ENCODE data around the gene MAGEA12.
"Not testable (repeated sequence)": the region's sequence is repeated elsewhere in the genome, so short reads cannot be mapped to it uniquely, and the experiment has no call there.

Gene MAGEA12, protein sequence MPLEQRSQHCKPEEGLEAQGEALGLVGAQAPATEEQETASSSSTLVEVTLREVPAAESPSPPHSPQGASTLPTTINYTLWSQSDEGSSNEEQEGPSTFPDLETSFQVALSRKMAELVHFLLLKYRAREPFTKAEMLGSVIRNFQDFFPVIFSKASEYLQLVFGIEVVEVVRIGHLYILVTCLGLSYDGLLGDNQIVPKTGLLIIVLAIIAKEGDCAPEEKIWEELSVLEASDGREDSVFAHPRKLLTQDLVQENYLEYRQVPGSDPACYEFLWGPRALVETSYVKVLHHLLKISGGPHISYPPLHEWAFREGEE

DNA sequence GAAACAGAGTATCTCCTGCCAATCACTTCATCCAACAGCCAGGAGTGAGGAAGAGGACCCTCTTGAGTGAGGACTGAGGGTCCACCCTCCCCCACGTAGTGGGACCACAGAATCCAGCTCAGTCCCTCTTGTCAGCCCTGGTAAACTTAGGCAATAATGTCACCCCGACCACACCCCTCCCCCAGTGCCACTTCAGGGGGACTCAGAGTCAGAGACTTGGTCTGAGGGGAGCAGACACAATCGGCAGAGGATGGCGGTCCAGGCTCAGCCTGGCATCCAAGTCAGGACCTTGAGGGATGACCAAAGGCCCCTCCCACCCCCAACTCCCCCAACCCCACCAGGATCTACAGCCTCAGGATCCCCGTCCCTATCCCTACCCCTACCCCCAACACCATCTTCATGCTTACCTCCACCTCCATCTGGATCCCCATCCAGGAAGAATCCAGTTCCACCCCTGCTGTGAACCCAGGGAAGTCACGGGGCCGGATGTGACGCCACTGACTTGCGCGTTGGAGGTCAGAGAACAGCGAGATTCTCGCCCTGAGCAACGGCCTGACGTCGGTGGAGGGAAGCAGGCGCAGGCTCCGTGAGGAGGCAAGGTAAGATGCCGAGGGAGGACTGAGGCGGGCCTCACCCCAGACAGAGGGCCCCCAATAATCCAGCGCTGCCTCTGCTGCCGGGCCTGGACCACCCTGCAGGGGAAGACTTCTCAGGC, at the start of gene MAGEA12, which contains the start of gene CSAG1:
Gene MAGEA12 (plus strand): TSS at position 497 of the 715 bp plus-strand sequence. CDS start 2,405 bp downstream, outside the sequence.
Gene CSAG1 (minus strand): TSS at position 461 of the 715 bp plus-strand sequence. CDS start 1,261 bp downstream, outside the sequence.
- peak; percentile 67 for DNase-seq

DNA sequence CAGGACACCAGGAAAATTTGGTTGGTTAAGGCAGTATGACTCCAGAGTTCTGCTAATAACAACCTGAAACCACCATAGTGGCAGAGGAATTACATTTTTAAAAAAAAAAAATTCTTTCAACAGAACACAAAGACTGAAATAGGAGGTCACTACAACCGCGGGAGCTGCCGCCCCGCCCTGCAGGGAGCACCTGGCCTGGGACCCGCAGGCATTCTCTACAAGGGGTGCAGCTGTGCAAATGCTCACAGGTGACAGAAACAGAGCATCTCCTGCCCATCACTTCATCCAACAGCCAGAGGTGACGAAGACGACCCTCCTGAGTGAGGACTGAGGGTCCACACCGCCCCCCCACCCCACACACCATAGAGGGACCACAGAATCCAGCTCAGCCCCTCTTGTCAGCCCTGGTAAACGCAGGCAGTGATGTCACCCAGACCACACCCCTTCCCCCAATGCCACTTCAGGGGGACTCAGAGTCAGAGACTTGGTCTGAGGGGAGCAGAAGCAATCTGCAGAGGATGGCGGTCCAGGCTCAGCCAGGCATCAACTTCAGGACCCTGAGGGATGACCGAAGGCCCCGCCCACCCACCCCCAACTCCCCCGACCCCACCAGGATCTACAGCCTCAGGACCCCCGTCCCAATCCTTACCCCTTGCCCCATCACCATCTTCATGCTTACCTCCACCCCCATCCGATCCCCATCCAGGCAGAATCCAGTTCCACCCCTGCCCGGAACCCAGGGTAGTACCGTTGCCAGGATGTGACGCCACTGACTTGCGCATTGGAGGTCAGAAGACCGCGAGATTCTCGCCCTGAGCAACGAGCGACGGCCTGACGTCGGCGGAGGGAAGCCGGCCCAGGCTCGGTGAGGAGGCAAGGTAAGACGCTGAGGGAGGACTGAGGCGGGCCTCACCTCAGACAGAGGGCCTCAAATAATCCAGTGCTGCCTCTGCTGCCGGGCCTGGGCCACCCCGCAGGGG, 35.3 kb upstream of the MAGEA12 start, which contains the start of gene MAGEA3:
Gene MAGEA3 (plus strand): TSS at position 843 of the 980 bp plus-strand sequence. CDS start 2,039 bp downstream, outside the sequence.
- not testable (repeated sequence) for DNase-seq

DNA sequence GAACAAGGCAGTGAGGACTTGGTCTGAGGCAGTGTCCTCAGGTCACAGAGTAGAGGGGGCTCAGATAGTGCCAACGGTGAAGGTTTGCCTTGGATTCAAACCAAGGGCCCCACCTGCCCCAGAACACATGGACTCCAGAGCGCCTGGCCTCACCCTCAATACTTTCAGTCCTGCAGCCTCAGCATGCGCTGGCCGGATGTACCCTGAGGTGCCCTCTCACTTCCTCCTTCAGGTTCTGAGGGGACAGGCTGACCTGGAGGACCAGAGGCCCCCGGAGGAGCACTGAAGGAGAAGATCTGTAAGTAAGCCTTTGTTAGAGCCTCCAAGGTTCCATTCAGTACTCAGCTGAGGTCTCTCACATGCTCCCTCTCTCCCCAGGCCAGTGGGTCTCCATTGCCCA, 33.2 kb upstream of the MAGEA12 start:
- not testable (repeated sequence) for DNase-seq

DNA sequence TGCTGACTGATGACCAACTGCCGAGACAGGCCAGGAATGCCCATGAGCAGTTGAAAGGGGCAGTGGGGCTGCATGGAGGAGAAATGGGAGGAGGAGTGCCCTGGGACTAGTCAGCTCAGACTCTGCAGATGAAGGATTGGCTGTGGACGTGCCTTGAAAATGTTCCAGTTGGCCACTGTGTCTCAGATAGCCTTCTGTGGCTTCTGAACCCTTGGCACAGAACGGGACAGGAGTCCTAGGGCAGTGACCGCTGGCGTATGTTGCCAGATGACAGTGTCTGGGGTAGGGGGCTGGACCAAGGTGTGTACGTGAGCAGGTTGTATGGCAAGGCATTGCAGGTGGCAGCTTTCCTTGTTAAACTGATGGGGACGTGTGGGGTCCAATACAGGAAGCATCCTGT, 27.1 kb upstream of the MAGEA12 start:
- not testable (repeated sequence) for DNase-seq

DNA sequence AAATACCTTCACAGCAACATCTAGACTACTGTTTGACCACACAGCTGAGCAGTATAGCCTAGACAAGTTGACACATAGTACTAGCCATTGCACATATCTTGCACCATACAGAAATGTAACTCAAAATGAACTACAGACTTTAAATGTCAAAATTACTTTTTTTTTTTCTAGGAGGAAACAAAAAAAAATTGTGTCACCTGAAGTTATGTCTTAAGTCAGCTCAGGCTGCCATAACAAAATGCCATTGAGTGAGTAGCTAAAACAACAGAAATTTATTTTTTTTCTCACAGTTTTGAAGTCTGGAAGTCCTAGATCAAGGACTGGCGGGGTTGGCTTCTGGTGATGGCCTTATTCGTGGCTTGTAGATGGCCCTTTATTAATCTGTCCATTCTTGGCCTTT, 24.4 kb upstream of the MAGEA12 start, which contains the start of gene CSAG2:
Gene CSAG2 (minus strand): TSS at position 101 of the 400 bp plus-strand sequence. CDS start 161 bp downstream, outside the sequence.
- DNase-seq, result not testable (repeated sequence)

DNA sequence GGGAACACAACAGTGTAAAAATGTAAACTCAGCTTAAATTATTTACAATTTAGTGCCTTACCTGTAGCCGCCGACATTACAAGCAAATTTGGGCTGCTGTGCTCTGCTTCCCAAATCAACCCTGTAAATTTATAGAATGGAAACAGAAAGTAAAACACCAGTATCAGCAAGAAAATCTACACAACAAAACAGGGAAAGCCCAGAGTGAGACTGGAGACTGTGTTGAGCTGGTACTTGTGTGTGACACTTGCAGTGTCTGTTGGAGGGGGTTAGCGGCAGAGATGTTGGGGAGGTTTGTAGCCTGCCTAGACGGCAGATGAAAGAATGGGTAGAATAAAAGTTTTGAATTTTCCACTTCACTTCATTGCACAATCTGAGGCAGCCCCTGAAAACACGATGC, 20.4 kb upstream of the MAGEA12 start:
- not testable (repeated sequence) for DNase-seq

DNA sequence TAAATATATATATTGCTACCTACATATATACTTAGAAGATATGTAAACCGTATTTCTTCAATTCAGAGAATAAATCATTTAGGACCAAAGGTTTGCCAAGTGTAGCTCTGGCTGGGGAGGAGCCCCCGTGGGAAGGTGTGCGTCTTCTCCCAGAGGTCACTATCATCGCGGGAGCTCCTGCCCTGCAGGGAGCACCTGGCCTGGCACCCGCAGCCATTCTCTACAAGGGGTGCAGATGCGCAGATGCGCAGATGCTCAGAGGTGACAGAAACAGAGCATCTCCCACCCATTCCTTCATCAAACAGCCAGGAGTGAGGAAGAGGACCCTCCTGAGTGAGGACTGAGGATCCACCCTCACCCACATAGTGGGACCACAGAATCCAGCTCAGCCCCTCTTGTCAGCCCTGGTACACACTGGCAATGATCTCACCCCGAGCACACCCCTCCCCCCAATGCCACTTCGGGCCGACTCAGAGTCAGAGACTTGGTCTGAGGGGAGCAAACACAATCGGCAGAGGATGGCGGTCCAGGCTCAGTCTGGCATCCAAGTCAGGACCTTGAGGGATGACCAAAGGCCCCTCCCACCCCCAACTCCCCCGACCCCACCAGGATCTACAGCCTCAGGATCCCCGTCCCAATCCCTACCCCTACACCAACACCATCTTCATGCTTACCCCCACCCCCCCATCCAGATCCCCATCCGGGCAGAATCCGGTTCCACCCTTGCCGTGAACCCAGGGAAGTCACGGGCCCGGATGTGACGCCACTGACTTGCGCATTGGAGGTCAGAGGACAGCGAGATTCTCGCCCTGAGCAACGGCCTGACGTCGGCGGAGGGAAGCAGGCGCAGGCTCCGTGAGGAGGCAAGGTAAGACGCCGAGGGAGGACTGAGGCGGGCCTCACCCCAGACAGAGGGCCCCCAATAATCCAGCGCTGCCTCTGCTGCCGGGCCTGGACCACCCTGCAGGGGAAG, 19.5 kb upstream of the MAGEA12 start, which contains the start of gene MAGEA2B:
Gene MAGEA2B (plus strand): TSS at position 814 of the 973 bp plus-strand sequence. CDS start 2,479 bp downstream, outside the sequence.
- DNase-seq, result not testable (repeated sequence)

DNA sequence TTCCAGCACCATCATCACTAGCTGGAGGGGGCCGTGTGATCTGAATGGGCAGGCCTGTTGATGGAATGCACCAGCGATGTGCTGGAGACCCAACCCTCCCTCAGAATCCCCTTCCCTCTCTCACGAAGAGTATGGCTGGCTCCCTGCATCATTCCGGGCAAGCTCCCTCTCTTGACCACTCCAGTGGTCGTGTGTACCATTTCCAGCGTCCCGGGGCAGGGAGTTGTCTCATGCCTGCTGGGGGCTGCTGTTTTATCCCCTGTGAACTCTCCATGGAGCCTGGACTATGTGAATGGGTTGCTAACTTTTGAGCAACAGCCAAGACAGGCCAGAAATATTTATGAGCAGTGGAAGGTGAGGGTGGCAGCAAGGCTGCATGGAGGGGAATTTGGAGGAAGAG, 8.1 kb upstream of the MAGEA12 start:
- DNase-seq, result no peak

DNA sequence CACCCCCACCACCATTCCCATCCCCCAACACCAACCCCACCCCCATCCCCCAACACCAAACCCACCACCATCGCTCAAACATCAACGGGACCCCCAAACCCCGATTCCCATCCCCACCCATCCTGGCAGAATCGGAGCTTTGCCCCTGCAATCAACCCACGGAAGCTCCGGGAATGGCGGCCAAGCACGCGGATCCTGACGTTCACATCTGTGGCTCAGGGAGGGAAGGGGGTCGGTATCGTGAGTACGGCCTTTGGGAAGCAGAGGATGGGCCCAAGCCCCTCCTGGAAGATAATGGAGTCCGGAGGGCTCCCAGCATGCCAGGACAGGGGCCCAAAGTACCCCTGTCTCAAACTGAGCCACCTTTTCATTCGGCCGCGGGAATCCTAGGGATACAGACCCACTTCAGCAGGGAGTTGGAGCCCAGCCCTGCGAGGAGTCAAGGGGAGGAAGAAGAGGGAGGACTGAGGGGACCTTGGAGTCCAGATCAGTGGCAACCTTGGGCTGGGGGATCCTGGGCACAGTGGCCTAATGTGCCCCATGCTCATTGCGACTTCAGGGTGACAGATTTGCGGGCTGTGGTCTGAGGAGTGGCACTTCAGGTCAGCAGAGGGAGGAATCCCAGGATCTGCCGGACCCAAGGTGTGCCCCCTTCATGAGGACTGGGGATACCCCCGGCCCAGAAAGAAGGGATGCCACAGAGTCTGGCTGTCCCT, 744 bp downstream of the MAGEA12 start:
- not testable (repeated sequence) for DNase-seq

DNA sequence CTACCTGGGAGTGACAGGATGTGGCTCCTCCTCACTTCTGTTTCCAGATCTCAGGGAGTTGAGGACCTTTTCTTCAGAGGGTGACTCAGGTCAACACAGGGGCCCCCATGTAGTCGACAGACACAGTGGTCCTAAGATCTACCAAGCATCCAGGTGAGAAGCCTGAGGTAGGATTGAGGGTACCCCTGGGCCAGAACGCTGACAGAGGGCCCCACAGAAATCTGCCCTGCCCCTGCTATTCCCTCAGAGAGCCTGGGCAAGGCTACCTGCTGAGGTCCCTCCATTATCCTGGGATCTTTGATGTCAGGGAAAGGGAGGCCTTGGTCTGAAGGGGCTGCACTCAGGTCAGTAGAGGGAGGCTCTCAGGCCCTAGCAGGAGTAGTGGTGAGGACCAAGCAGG, 1.5 kb downstream of the MAGEA12 start:
- DNase-seq, result no peak

DNA sequence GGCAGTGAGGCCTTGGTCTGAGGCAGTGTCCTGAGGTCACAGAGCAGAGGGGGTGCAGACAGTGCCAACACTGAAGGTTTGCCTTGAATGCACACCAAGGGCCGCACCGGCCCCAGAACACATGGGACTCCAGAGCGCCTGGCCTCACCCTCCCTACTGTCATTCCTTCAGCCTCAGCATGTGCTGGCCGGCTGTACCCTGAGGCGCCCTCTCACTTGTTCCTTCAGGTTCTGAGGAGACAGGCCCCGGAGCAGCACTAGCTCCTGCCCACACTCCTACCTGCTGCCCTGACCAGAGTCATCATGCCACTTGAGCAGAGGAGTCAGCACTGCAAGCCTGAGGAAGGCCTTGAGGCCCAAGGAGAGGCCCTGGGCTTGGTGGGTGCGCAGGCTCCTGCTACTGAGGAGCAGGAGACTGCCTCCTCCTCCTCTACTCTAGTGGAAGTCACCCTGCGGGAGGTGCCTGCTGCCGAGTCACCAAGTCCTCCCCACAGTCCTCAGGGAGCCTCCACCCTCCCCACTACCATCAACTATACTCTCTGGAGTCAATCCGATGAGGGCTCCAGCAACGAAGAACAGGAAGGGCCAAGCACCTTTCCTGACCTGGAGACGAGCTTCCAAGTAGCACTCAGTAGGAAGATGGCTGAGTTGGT, 2.4 kb downstream of the MAGEA12 start:
- DNase-seq, result no peak

DNA sequence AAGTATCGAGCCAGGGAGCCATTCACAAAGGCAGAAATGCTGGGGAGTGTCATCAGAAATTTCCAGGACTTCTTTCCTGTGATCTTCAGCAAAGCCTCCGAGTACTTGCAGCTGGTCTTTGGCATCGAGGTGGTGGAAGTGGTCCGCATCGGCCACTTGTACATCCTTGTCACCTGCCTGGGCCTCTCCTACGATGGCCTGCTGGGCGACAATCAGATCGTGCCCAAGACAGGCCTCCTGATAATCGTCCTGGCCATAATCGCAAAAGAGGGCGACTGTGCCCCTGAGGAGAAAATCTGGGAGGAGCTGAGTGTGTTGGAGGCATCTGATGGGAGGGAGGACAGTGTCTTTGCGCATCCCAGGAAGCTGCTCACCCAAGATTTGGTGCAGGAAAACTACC, 3.0 kb downstream of the MAGEA12 start:
- not testable (repeated sequence) for DNase-seq

DNA sequence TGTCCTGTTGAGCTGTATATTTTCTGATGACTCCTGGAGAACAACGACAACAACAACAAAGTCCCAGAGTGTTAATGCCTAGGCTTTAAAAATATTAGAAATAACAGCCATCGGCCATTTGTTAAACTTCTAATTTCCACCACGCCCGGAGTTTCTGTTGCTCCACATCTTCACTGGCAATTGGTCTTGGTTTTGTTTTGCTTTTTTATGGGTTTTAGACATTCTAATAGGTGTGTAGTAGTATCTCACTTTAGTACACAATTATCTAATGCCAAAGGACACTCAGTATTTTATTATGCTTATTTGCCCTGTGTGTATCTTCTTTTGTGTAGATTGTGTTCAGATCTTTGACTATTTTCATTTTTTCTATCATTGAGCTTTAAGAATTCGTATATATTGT, 5.0 kb downstream of the MAGEA12 start:
- no peak for DNase-seq

DNA sequence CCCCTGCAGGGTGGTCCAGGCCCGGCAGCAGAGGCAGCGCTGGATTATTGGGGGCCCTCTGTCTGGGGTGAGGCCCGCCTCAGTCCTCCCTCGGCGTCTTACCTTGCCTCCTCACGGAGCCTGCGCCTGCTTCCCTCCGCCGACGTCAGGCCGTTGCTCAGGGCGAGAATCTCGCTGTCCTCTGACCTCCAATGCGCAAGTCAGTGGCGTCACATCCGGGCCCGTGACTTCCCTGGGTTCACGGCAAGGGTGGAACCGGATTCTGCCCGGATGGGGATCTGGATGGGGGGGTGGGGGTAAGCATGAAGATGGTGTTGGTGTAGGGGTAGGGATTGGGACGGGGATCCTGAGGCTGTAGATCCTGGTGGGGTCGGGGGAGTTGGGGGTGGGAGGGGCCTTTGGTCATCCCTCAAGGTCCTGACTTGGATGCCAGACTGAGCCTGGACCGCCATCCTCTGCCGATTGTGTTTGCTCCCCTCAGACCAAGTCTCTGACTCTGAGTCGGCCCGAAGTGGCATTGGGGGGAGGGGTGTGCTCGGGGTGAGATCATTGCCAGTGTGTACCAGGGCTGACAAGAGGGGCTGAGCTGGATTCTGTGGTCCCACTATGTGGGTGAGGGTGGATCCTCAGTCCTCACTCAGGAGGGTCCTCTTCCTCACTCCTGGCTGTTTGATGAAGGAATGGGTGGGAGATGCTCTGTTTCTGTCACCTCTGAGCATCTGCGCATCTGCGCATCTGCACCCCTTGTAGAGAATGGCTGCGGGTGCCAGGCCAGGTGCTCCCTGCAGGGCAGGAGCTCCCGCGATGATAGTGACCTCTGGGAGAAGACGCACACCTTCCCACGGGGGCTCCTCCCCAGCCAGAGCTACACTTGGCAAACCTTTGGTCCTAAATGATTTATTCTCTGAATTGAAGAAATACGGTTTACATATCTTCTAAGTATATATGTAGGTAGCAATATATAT, 20.4 kb downstream of the MAGEA12 start, which contains the start of gene MAGEA2:
Gene MAGEA2 (minus strand): TSS at position 157 of the 965 bp plus-strand sequence. CDS start 2,479 bp downstream, outside the sequence.
- not testable (repeated sequence) for DNase-seq

DNA sequence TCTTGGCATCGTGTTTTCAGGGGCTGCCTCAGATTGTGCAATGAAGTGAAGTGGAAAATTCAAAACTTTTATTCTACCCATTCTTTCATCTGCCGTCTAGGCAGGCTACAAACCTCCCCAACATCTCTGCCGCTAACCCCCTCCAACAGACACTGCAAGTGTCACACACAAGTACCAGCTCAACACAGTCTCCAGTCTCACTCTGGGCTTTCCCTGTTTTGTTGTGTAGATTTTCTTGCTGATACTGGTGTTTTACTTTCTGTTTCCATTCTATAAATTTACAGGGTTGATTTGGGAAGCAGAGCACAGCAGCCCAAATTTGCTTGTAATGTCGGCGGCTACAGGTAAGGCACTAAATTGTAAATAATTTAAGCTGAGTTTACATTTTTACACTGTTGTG, 21.3 kb downstream of the MAGEA12 start:
- not testable (repeated sequence) for DNase-seq

DNA sequence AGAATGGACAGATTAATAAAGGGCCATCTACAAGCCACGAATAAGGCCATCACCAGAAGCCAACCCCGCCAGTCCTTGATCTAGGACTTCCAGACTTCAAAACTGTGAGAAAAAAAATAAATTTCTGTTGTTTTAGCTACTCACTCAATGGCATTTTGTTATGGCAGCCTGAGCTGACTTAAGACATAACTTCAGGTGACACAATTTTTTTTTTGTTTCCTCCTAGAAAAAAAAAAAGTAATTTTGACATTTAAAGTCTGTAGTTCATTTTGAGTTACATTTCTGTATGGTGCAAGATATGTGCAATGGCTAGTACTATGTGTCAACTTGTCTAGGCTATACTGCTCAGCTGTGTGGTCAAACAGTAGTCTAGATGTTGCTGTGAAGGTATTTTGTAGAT, 25.4 kb downstream of the MAGEA12 start, which contains the start of gene CSAG3:
Gene CSAG3 (plus strand): TSS at position 301 of the 400 bp plus-strand sequence.
- not testable (repeated sequence) for DNase-seq

DNA sequence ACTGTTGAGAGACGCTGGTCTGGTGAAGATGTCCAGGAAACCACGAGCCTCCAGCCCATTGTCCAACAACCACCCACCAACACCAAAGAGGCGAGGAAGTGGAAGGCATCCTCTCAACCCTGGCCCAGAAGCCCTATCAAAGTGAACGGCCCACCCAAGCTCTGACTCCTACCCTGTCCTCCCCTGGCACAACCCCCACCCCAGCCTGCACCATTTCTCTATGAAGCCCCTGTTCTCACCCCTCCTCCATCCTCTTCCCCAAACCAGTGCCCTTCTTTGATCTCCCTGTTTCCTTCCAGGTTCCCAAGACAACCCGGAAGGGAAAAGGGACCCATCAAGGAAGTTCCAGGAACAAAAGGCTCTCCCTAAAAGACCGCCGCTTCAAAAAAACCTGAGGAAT, 26.0 kb downstream of the MAGEA12 start:
- not testable (repeated sequence) for DNase-seq

DNA sequence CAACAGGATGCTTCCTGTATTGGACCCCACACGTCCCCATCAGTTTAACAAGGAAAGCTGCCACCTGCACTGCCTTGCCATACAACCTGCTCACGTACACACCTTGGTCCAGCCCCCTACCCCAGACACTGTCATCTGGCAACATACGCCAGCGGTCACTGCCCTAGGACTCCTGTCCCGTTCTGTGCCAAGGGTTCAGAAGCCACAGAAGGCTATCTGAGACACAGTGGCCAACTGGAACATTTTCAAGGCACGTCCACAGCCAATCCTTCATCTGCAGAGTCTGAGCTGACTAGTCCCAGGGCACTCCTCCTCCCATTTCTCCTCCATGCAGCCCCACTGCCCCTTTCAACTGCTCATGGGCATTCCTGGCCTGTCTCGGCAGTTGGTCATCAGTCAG, 28.0 kb downstream of the MAGEA12 start:
- not testable (repeated sequence) for DNase-seq

Data from NCI-H510A (cell line).